GM12878 (cell line): ENCODE measurements around the gene PAK5. TPM values are rescaled to one million over a fixed set of nuclear protein-coding genes. Genes with fewer than 3 reads are reported as not detected.

Experiments
- ATAC-seq: fragments of 200-7000 bp; cut with Tn5 transposase; 3 replicates; pipeline ENCODE4 v1.9.1; 2020; ENCODE audit warnings: mild to moderate bottlenecking, moderate library complexity
- BruUV-seq: library from RNA; stranded (reverse); fragments of 400-500 nt; replicated peaks from 2 replicates; lab custom pipeline; 2021; lab: Mats Ljungman, UMichigan
- CTCF ChIA-PET: fragments of 300-600 bp; sonication (Branson Sonifier 250); formaldehyde crosslinking; extraction: SDS; loops from one replicate; lab custom pipeline; 2021; ENCODE audit warnings: inconsistent platforms; lab: Yijun Ruan, JAX
- POLR2A ChIA-PET: fragments of 350-600 bp; formaldehyde crosslinking; extraction: SDS; loops from one replicate; lab custom pipeline; 2021; ENCODE audit warnings: inconsistent platforms; lab: Charles Lee
- RAD21 ChIA-PET: fragments of 300-600 bp; sonication (Branson Sonifier 250); formaldehyde crosslinking; loops from one replicate; lab custom pipeline; 2023; ENCODE audit warnings: antibody characterized with exemption; ENCODE audit not compliant: unreplicated experiment; lab: Charles Lee
- SMC1A ChIA-PET: fragments of 300-600 bp; sonication (Branson Sonifier 250); formaldehyde crosslinking; loops from one replicate; lab custom pipeline; 2023; ENCODE audit not compliant: unreplicated experiment, uncharacterized antibody; lab: Charles Lee
- DNase-seq: peaks from one replicate; pipeline ENCODE4 v3.0.0-alpha.2; 2011; ENCODE audit warnings: low read depth, low spot score
- FAIRE-seq: peaks from 3 replicates; lab custom pipeline; 2011; peaks lifted over from hg19 to GRCh38; lab: Jason Lieb, UNC
- H2AFZ ChIP-seq: 2 replicates; pipeline ENCODE4 v1.6.0; 2011; ENCODE audit warnings: low read depth, low read length, control low read depth; ENCODE audit not compliant: control insufficient read depth
- H3K27ac ChIP-seq: 2 replicates; pipeline ENCODE4 v1.5.1; 2011; ENCODE audit warnings: control low read depth; ENCODE audit not compliant: control insufficient read depth, insufficient read depth
- H3K27me3 ChIP-seq, 2 experiments: replicated peaks in 1 of 2; 2 replicates each; pipeline versions ENCODE4 v1.6.0 to v1.6.1; 2011; ENCODE audit warnings: low read length in 1 of 2; ENCODE audit not compliant: control insufficient read depth in 2 of 2, insufficient read depth in 2 of 2
- H3K36me3 ChIP-seq, 2 experiments: 2 replicates each; pipeline ENCODE4 v1.5.1; 2011; ENCODE audit warnings: low read length in 1 of 2; ENCODE audit not compliant: control insufficient read depth in 2 of 2, insufficient read depth in 2 of 2
- H3K4me1 ChIP-seq: 2 replicates; pipeline ENCODE4 v1.6.1; 2011; ENCODE audit warnings: mild to moderate bottlenecking, low read length, moderate library complexity, mixed read lengths; ENCODE audit not compliant: control insufficient read depth, insufficient read depth
- H3K4me2 ChIP-seq: 2 replicates; pipeline ENCODE4 v1.6.0; 2011; ENCODE audit warnings: control low read depth; ENCODE audit not compliant: control insufficient read depth, insufficient read depth
- H3K4me3 ChIP-seq: fragments of 200-600 bp; sonication (generic); 2 replicates; pipeline ENCODE4 v1.5.1; 2016
- H3K79me2 ChIP-seq: 2 replicates; pipeline ENCODE4 v1.6.0; 2011; ENCODE audit warnings: low read length; ENCODE audit not compliant: control insufficient read depth, insufficient read depth
- H3K9ac ChIP-seq: 2 replicates; pipeline ENCODE4 v1.8.0; 2011; ENCODE audit warnings: low read length, control low read depth, mixed read lengths; ENCODE audit not compliant: control insufficient read depth, insufficient read depth
- H3K9me3 ChIP-seq: replicated peaks from 3 replicates; pipeline ENCODE4 v1.5.1; 2011; ENCODE audit warnings: mild to moderate bottlenecking, low read length; ENCODE audit not compliant: control insufficient read depth, insufficient read depth
- H4K20me1 ChIP-seq: 2 replicates; pipeline ENCODE4 v1.6.0; 2011; ENCODE audit not compliant: control insufficient read depth, insufficient read depth
- NFIC ChIP-seq: IDR thresholded peaks from 2 replicates; pipeline ENCODE4 v1.6.1; 2012; ENCODE audit warnings: low read depth, mild to moderate bottlenecking, inconsistent platforms, low read length, moderate library complexity
- WGBS: methylation state at CpG from one replicate; pipeline ENCODE4 v1.1.6; 2016; ENCODE audit warnings: low lambda C conversion rate; ENCODE audit not compliant: insufficient replicate concordance, insufficient coverage; ENCODE audit errors: missing lambda C conversion rate; 5-methylcytosine and 5-hydroxymethylcytosine counted together
- in situ Hi-C: fragments of 300-500 bp; cut with MboI; formaldehyde crosslinking; loops from 9 replicates; pipeline ENCODE4 v1.14.3; 2018; ENCODE audit warnings: mixed read lengths
- intact Hi-C: fragments of 100-400 bp; cut with micrococcal nuclease; formaldehyde crosslinking; loops from one replicate; pipeline ENCODE4 v1.14.2; 2022; ENCODE audit not compliant: unreplicated experiment
- polyA plus RNA-seq, 11 experiments: library from polyadenylated mRNA; depleted of rRNA in 4 of 11; unstranded in 6 of 11; stranded (reverse) in 5 of 11; fragments of >200 nt; fragmentation: Nextera tagmentation in 4 of 11; fragmentation: Illumina TruSeq in 1 of 11; extraction: Ambion mirVana in 4 of 11; extraction: Trizol in 1 of 11; gene quantifications; 1 replicate in 1 of 11; 2 replicates in 10 of 11; pipeline versions ENCODE4 v1.2.1 to v1.2.3, GENCODE V29; 2011 to 2016; ENCODE audit warnings: inconsistent platforms in 2 of 11, missing spikeins in 2 of 11, low read depth in 1 of 11
- total RNA-seq, 4 experiments: library from RNA; depleted of rRNA in 3 of 4; stranded (reverse); fragments of >200 nt in 3 of 4; fragmentation: Illumina TruSeq in 1 of 4; extraction: Trizol in 1 of 4; gene quantifications; 2 replicates each; pipeline versions ENCODE4 v1.2.1 to v1.2.3, GENCODE V29; 2013 to 2021
- TF ChIP-seq, protein P1 (sequence below): IDR thresholded peaks from 2 replicates; pipeline ENCODE4 v1.6.1; 2012; ENCODE audit warnings: improper control_type of control experiment, low read depth, low read length; ENCODE audit not compliant: insufficient replicate concordance

The PAK5 gene
- total and polyA plus RNA-seq, 10 of the 15 experiments (the other 5 are each of a cell fraction or from before 2014, with no cell fraction given): not detected

DNA sequence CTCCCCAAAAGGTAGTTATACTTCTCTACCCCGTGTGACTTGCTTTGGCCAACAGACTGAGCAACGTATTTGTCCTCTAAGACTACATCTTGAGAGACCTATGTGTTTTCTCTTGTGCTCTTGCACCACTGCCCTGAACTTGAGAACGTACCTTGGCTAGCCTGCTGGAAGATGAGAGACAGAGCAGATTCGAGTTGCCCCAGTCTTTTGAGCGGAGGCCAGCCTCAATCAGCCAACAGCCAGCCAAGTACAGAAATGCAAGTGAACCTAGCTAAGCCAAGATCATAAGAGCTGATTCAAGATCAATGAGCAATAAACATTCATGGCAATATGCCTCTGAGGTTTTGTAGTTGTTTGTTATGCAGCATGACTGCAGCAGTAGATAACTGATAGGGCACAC lies 98.4 kb downstream of the PAK5 start:
- intact Hi-C loops: no loop called here
- no peak for ATAC-seq
- no peak overlapping the region for H2AFZ ChIP-seq

More for the DNA sequence above, 98.4 kb downstream of the PAK5 start:
- Histone ChIP-seq H3K9me3 (no peaks in the 10 kb centered on the region), H3K9ac (no peak overlapping the region), H3K79me2 (no peaks in the 10 kb centered on the region), H3K4me3 (no peak overlapping the region), H3K4me1 (no peaks in the 10 kb centered on the region), H3K36me3 (no peaks in the 10 kb centered on the region), H3K27ac (no peak overlapping the region), H3K4me2 (no peak overlapping the region), H4K20me1 (no peaks in the 10 kb centered on the region), H3K27me3 (no peaks in the 10 kb centered on the region)
- 1% methylated on average over 5 of the region's 5 CpGs for WGBS
- in situ Hi-C loops: no loop called here
- ChIA-PET RAD21 (no interaction called here), SMC1A (interaction anchor here (0.6 kb wide), 1 partner anchor 752 kb away, joined by 3 read pairs; no protein-coding TSS in a partner anchor), POLR2A (no interaction called here), CTCF (no interaction called here)
- no peak for FAIRE-seq
- BruUV-seq: no TSS peak
- DNase-seq: no peak
- TF ChIP-seq NFIC: no peak
- TF ChIP-seq, protein P1, sequence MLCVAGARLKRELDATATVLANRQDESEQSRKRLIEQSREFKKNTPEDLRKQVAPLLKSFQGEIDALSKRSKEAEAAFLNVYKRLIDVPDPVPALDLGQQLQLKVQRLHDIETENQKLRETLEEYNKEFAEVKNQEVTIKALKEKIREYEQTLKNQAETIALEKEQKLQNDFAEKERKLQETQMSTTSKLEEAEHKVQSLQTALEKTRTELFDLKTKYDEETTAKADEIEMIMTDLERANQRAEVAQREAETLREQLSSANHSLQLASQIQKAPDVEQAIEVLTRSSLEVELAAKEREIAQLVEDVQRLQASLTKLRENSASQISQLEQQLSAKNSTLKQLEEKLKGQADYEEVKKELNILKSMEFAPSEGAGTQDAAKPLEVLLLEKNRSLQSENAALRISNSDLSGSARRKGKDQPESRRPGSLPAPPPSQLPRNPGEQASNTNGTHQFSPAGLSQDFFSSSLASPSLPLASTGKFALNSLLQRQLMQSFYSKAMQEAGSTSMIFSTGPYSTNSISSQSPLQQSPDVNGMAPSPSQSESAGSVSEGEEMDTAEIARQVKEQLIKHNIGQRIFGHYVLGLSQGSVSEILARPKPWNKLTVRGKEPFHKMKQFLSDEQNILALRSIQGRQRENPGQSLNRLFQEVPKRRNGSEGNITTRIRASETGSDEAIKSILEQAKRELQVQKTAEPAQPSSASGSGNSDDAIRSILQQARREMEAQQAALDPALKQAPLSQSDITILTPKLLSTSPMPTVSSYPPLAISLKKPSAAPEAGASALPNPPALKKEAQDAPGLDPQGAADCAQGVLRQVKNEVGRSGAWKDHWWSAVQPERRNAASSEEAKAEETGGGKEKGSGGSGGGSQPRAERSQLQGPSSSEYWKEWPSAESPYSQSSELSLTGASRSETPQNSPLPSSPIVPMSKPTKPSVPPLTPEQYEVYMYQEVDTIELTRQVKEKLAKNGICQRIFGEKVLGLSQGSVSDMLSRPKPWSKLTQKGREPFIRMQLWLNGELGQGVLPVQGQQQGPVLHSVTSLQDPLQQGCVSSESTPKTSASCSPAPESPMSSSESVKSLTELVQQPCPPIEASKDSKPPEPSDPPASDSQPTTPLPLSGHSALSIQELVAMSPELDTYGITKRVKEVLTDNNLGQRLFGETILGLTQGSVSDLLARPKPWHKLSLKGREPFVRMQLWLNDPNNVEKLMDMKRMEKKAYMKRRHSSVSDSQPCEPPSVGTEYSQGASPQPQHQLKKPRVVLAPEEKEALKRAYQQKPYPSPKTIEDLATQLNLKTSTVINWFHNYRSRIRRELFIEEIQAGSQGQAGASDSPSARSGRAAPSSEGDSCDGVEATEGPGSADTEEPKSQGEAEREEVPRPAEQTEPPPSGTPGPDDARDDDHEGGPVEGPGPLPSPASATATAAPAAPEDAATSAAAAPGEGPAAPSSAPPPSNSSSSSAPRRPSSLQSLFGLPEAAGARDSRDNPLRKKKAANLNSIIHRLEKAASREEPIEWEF: no peak
